Thymus (tissue), 11 donors: ENCODE data around the gene USP47. TPM values are rescaled to one million over a fixed set of nuclear protein-coding genes. Genes with fewer than 3 reads are reported as not detected.

Experiments used
- DNase-seq, 9 donors: peaks; one replicate each; pipeline ENCODE4 v3.0.0-alpha.2; 2013; ENCODE audit warnings: low spot score in 9 of 9, low read depth in 6 of 9, missing footprints in 1 of 9
- H3K27ac ChIP-seq, 2 donors: one replicate each; pipeline ENCODE4 v1.5.1; 2013; ENCODE audit warnings: control low read depth in 1 of 2, low read depth in 1 of 2, low read length in 1 of 2, mild to moderate bottlenecking in 1 of 2, moderate library complexity in 1 of 2
- H3K27me3 ChIP-seq, 2 donors: one replicate each; pipeline ENCODE4 v1.5.1; 2013; ENCODE audit warnings: low read length in 1 of 2; ENCODE audit not compliant: control insufficient read depth in 2 of 2, insufficient read depth in 1 of 2
- H3K36me3 ChIP-seq, 2 donors: one replicate each; pipeline ENCODE4 v1.5.1; 2013; ENCODE audit warnings: low read length in 1 of 2, mild to moderate bottlenecking in 1 of 2, moderate library complexity in 1 of 2; ENCODE audit not compliant: control insufficient read depth in 2 of 2, insufficient read depth in 2 of 2
- H3K4me1 ChIP-seq, 2 donors: one replicate each; pipeline ENCODE4 v1.5.1; 2013; ENCODE audit warnings: low read length in 2 of 2; ENCODE audit not compliant: control insufficient read depth in 2 of 2, insufficient read depth in 2 of 2
- H3K4me3 ChIP-seq, 2 donors: one replicate each; pipeline ENCODE4 v1.5.1; 2013; ENCODE audit warnings: low read length in 2 of 2, control low read depth in 1 of 2, mild to moderate bottlenecking in 1 of 2
- H3K9me3 ChIP-seq, 2 donors: one replicate each; pipeline ENCODE4 v1.5.1; 2013; ENCODE audit warnings: low read length in 1 of 2, mild to moderate bottlenecking in 1 of 2; ENCODE audit not compliant: control insufficient read depth in 2 of 2, insufficient read depth in 1 of 2
- WGBS: extraction: QIAGEN DNeasy Blood & Tissue Kit; methylation state at CpG from one replicate; pipeline ENCODE4 v1.1.7; 2013; 5-methylcytosine and 5-hydroxymethylcytosine counted together
- polyA plus RNA-seq: library from polyadenylated mRNA; stranded (reverse); fragments of 200-250 nt; gene quantifications from one replicate; pipeline ENCODE4 v1.2.3, GENCODE V29; 2013
- total RNA-seq: library from RNA; stranded (reverse); fragments of 120-200 nt; gene quantifications from one replicate; pipeline ENCODE4 v1.2.4, GENCODE V29; 2013
- donor health status: healthy.

USP47 gene
- total and polyA plus RNA-seq, 2 donors, result 40.3 to 56.5 TPM

DNA sequence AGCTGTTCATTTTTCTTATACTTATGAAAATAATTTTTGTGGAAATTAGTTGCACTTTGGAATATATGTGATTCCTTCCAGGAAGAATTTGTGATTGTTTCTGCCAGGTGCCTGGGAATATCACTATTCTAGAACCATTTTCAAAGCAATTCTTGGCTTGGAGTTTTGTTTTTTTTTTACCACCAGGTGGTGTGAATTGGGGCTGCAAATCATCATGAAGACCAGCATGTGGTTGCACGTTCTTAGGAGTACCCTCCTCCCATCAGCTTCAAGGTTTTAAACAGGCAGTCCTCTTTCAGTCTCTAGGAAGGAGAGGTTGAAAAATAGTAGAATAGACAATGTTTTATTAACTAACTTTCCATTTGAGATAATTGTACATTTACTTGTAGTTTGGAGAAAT is 25.9 kb downstream of the USP47 start:
- Histone ChIP-seq H3K4me1 (peaks cover 0 to 9% of the 10 kb centered on the region in 2 donors), H3K27me3 (no peaks in the 10 kb centered on the region), H3K27ac (no peak overlapping the region), H3K36me3 (no peaks in the 10 kb centered on the region), H3K9me3 (peaks cover 0 to 4% of the 10 kb centered on the region in 2 donors), H3K4me3 (no peak overlapping the region)
- DNase-seq, result no peak
- 90% methylated on average over 1 of the region's 1 CpG for WGBS

DNA sequence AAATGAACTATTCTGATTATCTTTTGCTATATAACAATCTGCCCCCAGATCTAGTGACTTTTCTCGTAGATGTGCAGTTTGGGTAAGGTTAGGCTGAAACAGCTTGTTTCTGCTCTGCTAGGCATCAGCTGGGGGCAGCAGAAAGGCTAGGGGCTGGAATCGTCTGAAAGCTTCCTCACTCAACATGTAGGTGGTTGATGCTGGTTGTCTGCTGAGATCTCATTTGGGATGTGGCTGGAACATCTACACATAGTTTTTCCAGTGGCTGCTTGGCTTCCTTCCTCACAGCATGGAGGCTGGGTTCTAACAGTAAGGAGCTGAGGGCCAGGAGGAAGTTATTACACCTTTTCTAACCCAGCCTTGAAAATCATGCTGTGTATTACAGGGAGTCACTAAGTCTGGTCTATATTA is 30.2 kb downstream of the USP47 start:
- 50% methylated on average over 2 of the region's 2 CpGs for WGBS

DNA sequence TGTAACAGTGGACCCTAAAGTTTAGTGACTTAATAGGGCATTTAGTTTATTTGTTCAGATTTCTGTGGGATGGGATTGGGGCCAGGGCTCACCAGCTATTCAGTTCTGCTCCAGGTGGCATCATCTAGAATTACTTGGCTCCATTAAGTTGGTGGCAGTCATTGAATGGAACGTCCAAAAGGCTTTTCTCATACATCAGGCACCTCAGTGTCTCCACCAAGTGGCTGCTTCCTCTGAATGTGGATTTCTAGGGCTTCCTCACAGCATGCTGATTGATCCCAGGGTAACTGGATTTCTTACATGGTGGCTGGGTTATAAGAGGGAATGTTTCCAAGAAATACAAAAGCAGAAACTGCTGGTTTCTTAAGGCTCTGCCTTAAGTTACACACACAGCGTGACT is 34.7 kb downstream of the USP47 start:
- Histone ChIP-seq H3K27ac (no peak overlapping the region), H3K36me3 (peaks cover 0 to 3% of the 10 kb centered on the region in 2 donors), H3K4me1 (peaks cover 0 to 6% of the 10 kb centered on the region in 2 donors), H3K4me3 (no peak overlapping the region), H3K9me3 (no peaks in the 10 kb centered on the region), H3K27me3 (no peaks in the 10 kb centered on the region)
- 98% methylated on average over 2 of the region's 2 CpGs for WGBS
- no peak for DNase-seq

More for the DNA sequence above, 30.2 kb downstream of the USP47 start:
- peaks cover 0 to 2% of the 10 kb centered on the region in 2 donors for H3K9me3 ChIP-seq
- no peak overlapping the region for H3K4me3 ChIP-seq
- H3K36me3 ChIP-seq, result peaks cover 0 to 3% of the 10 kb centered on the region in 2 donors
- peaks cover 0 to 9% of the 10 kb centered on the region in 2 donors for H3K4me1 ChIP-seq
- H3K27ac ChIP-seq, result no peak overlapping the region
- H3K27me3 ChIP-seq, result no peaks in the 10 kb centered on the region
- DNase-seq, result no peak

DNA sequence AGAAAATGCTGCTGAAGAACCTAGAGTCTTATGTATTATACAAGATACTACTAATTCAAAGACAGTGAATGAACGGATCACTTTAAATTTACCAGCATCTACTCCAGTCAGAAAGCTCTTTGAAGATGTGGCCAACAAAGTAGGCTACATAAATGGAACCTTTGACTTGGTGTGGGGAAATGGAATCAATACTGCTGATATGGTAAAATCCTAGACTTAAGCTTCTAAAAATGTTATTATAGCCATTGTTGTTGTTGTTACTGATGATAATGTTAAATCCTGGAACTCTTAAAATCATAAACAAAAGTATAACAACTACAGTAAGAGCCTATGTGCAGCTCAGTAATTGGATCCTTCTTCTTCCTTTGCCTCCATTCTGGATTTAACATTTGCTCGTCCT is 38.4 kb downstream of the USP47 start:
- H3K4me3 ChIP-seq, result no peak overlapping the region
- H3K27ac ChIP-seq, result no peak overlapping the region
- no peaks in the 10 kb centered on the region for H3K4me1 ChIP-seq
- WGBS, result 92% methylated on average over 2 of the region's 2 CpGs
- no peaks in the 10 kb centered on the region for H3K9me3 ChIP-seq
- H3K36me3 ChIP-seq, result peaks cover 10 to 20% of the 10 kb centered on the region in 2 donors
- no peak for DNase-seq
- H3K27me3 ChIP-seq, result no peaks in the 10 kb centered on the region

DNA sequence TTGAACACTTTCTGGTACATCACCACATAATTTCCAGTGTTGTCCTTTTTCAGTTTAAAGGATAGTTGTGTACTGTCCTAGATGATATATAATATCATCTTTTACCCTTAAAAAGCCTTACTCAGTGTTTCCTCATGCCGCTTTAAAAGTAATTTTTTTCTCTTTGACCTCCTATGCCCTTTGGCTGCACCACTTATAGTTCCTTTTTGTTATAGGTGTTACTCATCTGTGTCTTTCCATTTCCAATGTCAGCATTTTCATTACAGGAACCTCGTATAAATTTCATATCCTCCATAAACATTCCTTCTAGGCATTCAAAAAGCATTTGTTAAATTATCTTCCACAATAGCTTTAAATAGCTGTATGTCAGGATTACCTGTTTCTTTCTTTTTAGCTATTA is 40.8 kb downstream of the USP47 start:
- Histone ChIP-seq H3K27me3 (no peaks in the 10 kb centered on the region), H3K4me3 (no peak overlapping the region), H3K9me3 (peaks cover 0 to 1% of the 10 kb centered on the region in 2 donors), H3K4me1 (no peaks in the 10 kb centered on the region), H3K36me3 (peaks cover 21 to 36% of the 10 kb centered on the region in 2 donors), H3K27ac (no peak overlapping the region)
- WGBS, result 85% methylated on average over 2 of the region's 2 CpGs
- no peak for DNase-seq

DNA sequence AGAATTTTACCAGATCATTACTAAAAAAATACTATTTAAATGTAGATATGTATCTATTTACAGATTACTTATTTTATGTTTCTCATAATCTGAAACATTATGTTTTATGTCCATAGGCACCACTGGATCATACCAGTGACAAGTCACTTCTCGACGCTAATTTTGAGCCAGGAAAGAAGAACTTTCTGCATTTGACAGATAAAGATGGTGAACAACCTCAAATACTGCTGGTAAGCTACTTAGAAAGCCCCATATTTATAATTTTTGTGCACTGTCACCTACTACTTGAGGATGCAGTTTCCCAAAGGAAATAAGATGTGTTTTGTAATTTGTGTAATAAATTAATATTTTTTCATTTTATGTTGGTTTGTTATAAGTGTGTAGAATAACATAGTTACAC is 42.6 kb downstream of the USP47 start:
- Histone ChIP-seq H3K4me3 (no peak overlapping the region), H3K36me3 (peaks cover 21 to 39% of the 10 kb centered on the region in 2 donors), H3K27ac (no peak overlapping the region), H3K9me3 (peaks cover 0 to 1% of the 10 kb centered on the region in 2 donors), H3K27me3 (no peaks in the 10 kb centered on the region), H3K4me1 (no peaks in the 10 kb centered on the region)
- no peak for DNase-seq
- WGBS, result 92% methylated on average over 2 of the region's 2 CpGs

DNA sequence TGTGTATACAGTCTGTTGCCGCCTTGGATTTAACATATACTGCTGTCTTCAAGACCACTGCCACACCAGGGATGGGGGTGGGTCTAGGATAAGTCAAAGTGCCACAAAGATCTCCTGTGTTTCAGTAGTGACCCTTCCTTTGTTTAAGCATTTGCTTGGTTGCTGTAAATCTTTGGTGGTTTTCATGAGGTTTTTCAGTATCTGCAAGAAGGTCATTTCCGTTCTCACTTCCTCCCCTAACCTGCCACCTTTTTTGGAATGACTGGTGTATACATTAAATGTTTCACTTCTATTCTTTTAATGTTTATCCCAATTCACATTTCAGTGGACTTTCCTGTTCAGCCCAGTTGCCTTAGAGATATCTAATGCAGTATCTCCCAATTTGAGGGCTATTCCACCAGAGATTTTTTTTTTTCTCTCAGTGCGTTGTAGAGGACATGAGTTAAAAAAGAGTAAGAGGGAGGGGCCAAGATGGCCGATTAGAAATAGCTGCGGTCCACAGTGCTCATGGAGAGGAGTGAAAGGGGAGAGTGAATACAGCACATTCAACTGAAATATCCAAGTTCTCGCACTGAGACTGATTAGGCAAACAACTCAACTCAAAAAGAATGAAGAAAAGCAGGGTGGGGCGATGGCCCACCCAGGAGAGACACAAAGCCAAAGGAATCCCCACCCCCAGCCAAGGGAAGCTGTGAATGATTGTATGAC is 43.2 kb downstream of the USP47 start:
- DNase-seq, result no peak
- 95% methylated on average over 7 of the region's 7 CpGs for WGBS
- Histone ChIP-seq H3K36me3 (peaks cover 21 to 43% of the 10 kb centered on the region in 2 donors), H3K9me3 (peaks cover 0 to 1% of the 10 kb centered on the region in 2 donors), H3K4me1 (no peaks in the 10 kb centered on the region), H3K27me3 (no peaks in the 10 kb centered on the region), H3K27ac (no peak overlapping the region), H3K4me3 (no peak overlapping the region)

DNA sequence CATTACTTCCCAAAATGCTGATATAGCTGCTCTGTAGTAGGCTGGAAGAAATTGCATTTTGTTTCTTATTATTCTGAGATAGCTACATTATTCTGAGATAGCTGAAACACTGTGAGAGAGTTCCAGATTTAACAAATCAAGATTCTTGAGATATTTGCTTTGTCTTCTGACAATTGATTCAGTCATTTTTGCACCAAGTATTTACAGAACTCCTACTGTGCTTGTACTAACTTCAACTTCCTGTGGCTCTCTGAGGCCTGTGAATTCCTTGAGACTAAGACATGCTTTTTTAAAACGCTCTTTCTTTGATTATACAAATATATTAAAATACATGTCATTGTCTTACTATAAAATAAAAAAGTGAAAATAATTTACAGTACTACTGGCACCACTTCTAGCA is 52.7 kb downstream of the USP47 start:
- 97% methylated on average over 1 of the region's 1 CpG for WGBS
- H3K4me1 ChIP-seq, result no peaks in the 10 kb centered on the region
- H3K9me3 ChIP-seq, result no peaks in the 10 kb centered on the region
- H3K27me3 ChIP-seq, result no peaks in the 10 kb centered on the region
- DNase-seq, result no peak
- H3K36me3 ChIP-seq, result peaks cover 13 to 24% of the 10 kb centered on the region in 2 donors
- no peak overlapping the region for H3K4me3 ChIP-seq
- H3K27ac ChIP-seq, result no peak overlapping the region

DNA sequence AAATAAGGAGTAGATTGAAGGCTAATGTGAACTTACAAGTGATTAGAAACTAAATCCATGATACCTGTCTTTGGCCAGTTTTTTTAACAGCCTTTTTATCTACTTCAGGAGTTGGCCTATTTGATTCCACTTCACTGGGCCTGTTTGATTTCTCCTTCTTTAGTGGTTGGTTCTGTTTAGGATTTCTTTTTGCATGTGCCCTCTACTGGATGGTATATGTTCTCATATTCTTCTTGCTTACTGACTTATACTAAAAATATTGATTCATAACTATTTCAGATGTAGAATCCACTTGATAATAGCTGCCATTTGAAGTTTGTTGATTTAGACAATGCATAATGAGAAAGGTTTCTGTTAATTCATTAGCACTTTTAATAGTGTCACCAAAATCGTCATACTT is 53.9 kb downstream of the USP47 start:
- H3K36me3 ChIP-seq, result peaks cover 16 to 23% of the 10 kb centered on the region in 2 donors
- DNase-seq, result no peak
- no peak overlapping the region for H3K27ac ChIP-seq
- no peaks in the 10 kb centered on the region for H3K4me1 ChIP-seq
- no peak overlapping the region for H3K4me3 ChIP-seq
- H3K9me3 ChIP-seq, result no peaks in the 10 kb centered on the region
- no peaks in the 10 kb centered on the region for H3K27me3 ChIP-seq
- 97% methylated on average over 1 of the region's 1 CpG for WGBS
